Endothelial cell of umbilical vein (primary cell): ENCODE results near the gene CNTN1. TPM values are rescaled to one million over a fixed set of nuclear protein-coding genes. Genes with fewer than 3 reads are reported as not detected.

Source experiments
- BruUV-seq: library from RNA; stranded (reverse); fragments of 400-500 nt; replicated peaks from 2 replicates; lab custom pipeline; 2021; lab: Mats Ljungman, UMichigan
- CTCF ChIA-PET: fragments of 300-600, 350-600 bp; sonication (Branson Sonifier 250); formaldehyde crosslinking; loops from one replicate; lab custom pipeline; 2021; ENCODE audit warnings: antibody characterized with exemption, inconsistent platforms; lab: Charles Lee
- POLR2A ChIA-PET: fragments of 300-600, 350-600 bp; sonication (Branson Sonifier 250); formaldehyde crosslinking; loops from one replicate; lab custom pipeline; 2021; ENCODE audit warnings: antibody characterized with exemption, inconsistent platforms; lab: Charles Lee
- DNase-seq: peaks from one replicate; pipeline ENCODE4 v3.0.0-alpha.2; 2011; ENCODE audit warnings: low read depth, low spot score
- FAIRE-seq: peaks from 2 replicates; lab custom pipeline; 2011; peaks lifted over from hg19 to GRCh38; lab: Jason Lieb, UNC
- H2AFZ ChIP-seq: 2 replicates; pipeline ENCODE4 v1.6.0; 2012; ENCODE audit warnings: low read depth, low read length, control low read depth, inconsistent platforms
- H3K27ac ChIP-seq: 2 replicates; pipeline ENCODE4 v1.5.1; 2011; ENCODE audit warnings: low read depth, mild to moderate bottlenecking, control low read depth, low read length, moderate library complexity; ENCODE audit not compliant: insufficient read depth
- H3K27me3 ChIP-seq, 2 experiments: 2 replicates each; pipeline versions ENCODE4 v1.6.0 to v1.6.1; 2011; ENCODE audit warnings: low read length in 2 of 2, mixed read lengths in 1 of 2; ENCODE audit not compliant: control insufficient read depth in 2 of 2, insufficient read depth in 2 of 2
- H3K36me3 ChIP-seq, 2 experiments: 2 replicates in 1 of 2; 3 replicates in 1 of 2; pipeline ENCODE4 v1.5.1; 2011; ENCODE audit warnings: low read length in 2 of 2, mild to moderate bottlenecking in 1 of 2, moderate library complexity in 1 of 2; ENCODE audit not compliant: control insufficient read depth in 2 of 2, insufficient read depth in 2 of 2; ENCODE audit errors: extremely low read depth in 1 of 2
- H3K4me1 ChIP-seq: 3 replicates; pipeline ENCODE4 v1.5.1; 2011; ENCODE audit warnings: mild to moderate bottlenecking, low read length; ENCODE audit not compliant: control insufficient read depth, insufficient read depth; ENCODE audit errors: extremely low read depth
- H3K4me2 ChIP-seq: 2 replicates; pipeline ENCODE4 v1.6.1; 2011; ENCODE audit warnings: low read length, control low read depth, mixed read lengths; ENCODE audit not compliant: insufficient read depth
- H3K4me3 ChIP-seq, 3 experiments: fragments of 200-600 bp in 1 of 3; sonication (generic), shearing (Covaris generic) in 1 of 3; replicated peaks in 1 of 3; 2 replicates each; pipeline ENCODE4 v1.5.1; 2011 to 2016; ENCODE audit warnings: control low read depth in 3 of 3, low read length in 3 of 3, mild to moderate bottlenecking in 2 of 3, inconsistent platforms in 1 of 3, low read depth in 1 of 3, moderate library complexity in 1 of 3; ENCODE audit not compliant: insufficient read depth in 1 of 3
- H3K79me2 ChIP-seq: 2 replicates; pipeline ENCODE4 v1.6.0; 2012; ENCODE audit warnings: low read length, inconsistent platforms; ENCODE audit not compliant: control insufficient read depth, insufficient read depth
- H3K9ac ChIP-seq: replicated peaks from 2 replicates; pipeline ENCODE3; 2011; ENCODE audit warnings: low read length, control low read depth; ENCODE audit not compliant: insufficient read depth; ENCODE audit errors: extremely low read depth
- H3K9me1 ChIP-seq: replicated peaks from 3 replicates; pipeline ENCODE4 v1.6.0; 2011; ENCODE audit warnings: mild to moderate bottlenecking, low read length; ENCODE audit not compliant: control insufficient read depth, insufficient read depth; ENCODE audit errors: extremely low read depth
- H3K9me3 ChIP-seq: replicated peaks from 2 replicates; pipeline ENCODE4 v1.5.1; 2012; ENCODE audit warnings: low read length, inconsistent platforms; ENCODE audit not compliant: control insufficient read depth, insufficient read depth
- H4K20me1 ChIP-seq: replicated peaks from 2 replicates; pipeline ENCODE3; 2011; ENCODE audit warnings: mild to moderate bottlenecking, low read length; ENCODE audit not compliant: control insufficient read depth, insufficient read depth; ENCODE audit errors: extremely low read depth
- CTCF ChIP-seq, 2 donors: IDR thresholded peaks; 1 replicate in 1 of 2; 2 replicates in 1 of 2; pipeline ENCODE4 v1.5.1; 2011; ENCODE audit warnings: low read length in 2 of 2, mild to moderate bottlenecking in 2 of 2, moderate library complexity in 2 of 2, control low read depth in 1 of 2, inconsistent platforms in 1 of 2, low read depth in 1 of 2; ENCODE audit not compliant: insufficient read depth in 1 of 2; ENCODE audit errors: extremely low read depth in 1 of 2
- EZH2 ChIP-seq: IDR thresholded peaks from 2 replicates; pipeline ENCODE4 v1.6.1; 2012; ENCODE audit warnings: borderline replicate concordance, low read depth, mild to moderate bottlenecking, moderate library complexity, low read length, inconsistent platforms; ENCODE audit not compliant: severe bottlenecking
- FOS ChIP-seq: IDR thresholded peaks from 2 replicates; pipeline ENCODE4 v1.6.1; 2011; ENCODE audit warnings: mild to moderate bottlenecking, low read length, moderate library complexity, borderline replicate concordance; ENCODE audit not compliant: insufficient read depth
- GATA2 ChIP-seq: IDR thresholded peaks from 2 replicates; pipeline ENCODE4 v1.7.0; 2011; ENCODE audit warnings: low read depth, mild to moderate bottlenecking, moderate library complexity, mixed read lengths, low read length; ENCODE audit not compliant: insufficient read length, insufficient read depth
- JUN ChIP-seq: IDR thresholded peaks from 2 replicates; pipeline ENCODE4 v1.6.1; 2011; ENCODE audit warnings: borderline replicate concordance, low read depth; ENCODE audit not compliant: insufficient read length, insufficient read depth
- MYC ChIP-seq: IDR thresholded peaks from one replicate; pipeline ENCODE4 v1.6.1; 2011; ENCODE audit warnings: mild to moderate bottlenecking, low read depth, low read length
- POLR2A ChIP-seq: IDR thresholded peaks from 2 replicates; pipeline ENCODE4 v1.6.1; 2012; ENCODE audit warnings: low read depth, mild to moderate bottlenecking, control low read depth, low read length
- dilution Hi-C: fragments of 300-500 bp; cut with MboI; formaldehyde crosslinking; loops from one replicate; pipeline ENCODE4 v1.15.0; 2019; ENCODE audit warnings: low sequenced_read_pairs; ENCODE audit not compliant: extremely low pct_ligation_motif_present
- intact Hi-C: fragments of 100-400 bp; cut with micrococcal nuclease; formaldehyde crosslinking; loops from one replicate; pipeline ENCODE4 v1.10.0; 2022
- polyA plus RNA-seq, 4 experiments: library from polyadenylated mRNA; depleted of rRNA in 3 of 4; stranded (reverse) in 3 of 4; unstranded in 1 of 4; fragments of >200 nt; gene quantifications; 2 replicates each; pipeline versions ENCODE4 v1.2.1 to v1.2.3, GENCODE V29; 2011 to 2012; ENCODE audit warnings: missing spikeins in 1 of 4
- total RNA-seq: library from RNA; stranded (reverse); gene quantifications from 2 replicates; pipeline ENCODE4 v1.2.3, GENCODE V29; 2021

CNTN1 gene
- total and polyA plus RNA-seq, 2 donors (not counting 3 experiments of a cell fraction or from before 2014, with no cell fraction given) = 0.07 TPM; not detected in 1

- H3K9ac ChIP-seq = no peak overlapping the region
- dilution Hi-C loops = no loop called here
- H3K9me1 ChIP-seq = no peaks in the 10 kb centered on the region
- no peak for FAIRE-seq
- intact Hi-C loops = no loop called here
- no peaks in the 10 kb centered on the region for H3K27me3 ChIP-seq
- H3K4me1 ChIP-seq = peaks cover 4% of the 10 kb centered on the region
- ChIA-PET POLR2A (no interaction called here), CTCF (no interaction called here)
- no peaks in the 10 kb centered on the region for H3K9me3 ChIP-seq
- BruUV-seq = no TSS peak
- H2AFZ ChIP-seq = no peak overlapping the region
- H3K79me2 ChIP-seq = no peaks in the 10 kb centered on the region
- H3K27ac ChIP-seq = no peak overlapping the region
- DNase-seq = no peak
- no peaks in the 10 kb centered on the region for H4K20me1 ChIP-seq
- TF ChIP-seq EZH2 = no peak
- TF ChIP-seq JUN = no peak
- no peak for TF ChIP-seq MYC
- no peak for TF ChIP-seq POLR2A
- TF ChIP-seq CTCF (IDR thresholded peaks at IDR 0.05; ENCODE audit: extremely low read depth in 1 of 2, insufficient read depth in 1 of 2, low read depth in 1 of 2, low read length in 2 of 2) = no peak
- TF ChIP-seq GATA2 = no peak
- TF ChIP-seq FOS = no peak
- no peaks in the 10 kb centered on the region for H3K36me3 ChIP-seq
- H3K4me3 ChIP-seq = no peak overlapping the region
- H3K4me2 ChIP-seq = no peak overlapping the region
Observed at GRCh38 chr12:41008472-41008871, 316.2 kb downstream of the CNTN1 start.
